SJCRH30 (cell line): ENCODE results near the gene PRRC2B. TPM values are rescaled to one million over a fixed set of nuclear protein-coding genes. Genes with fewer than 3 reads are reported as not detected.

Source experiments
- DNase-seq, 2 experiments: peaks; one replicate each; pipeline ENCODE4 v3.0.0-alpha.2; 2015 to 2020
- H3K27ac ChIP-seq: fragments of 250-450 bp; sonication (Bioruptor Pico); 2 replicates; pipeline ENCODE4 v1.5.1; 2020; ENCODE audit warnings: mild to moderate bottlenecking, moderate library complexity
- H3K27me3 ChIP-seq: fragments of 250-450 bp; sonication (Bioruptor Pico); 2 replicates; pipeline ENCODE4 v1.5.1; 2020; ENCODE audit warnings: mild to moderate bottlenecking, moderate library complexity
- H3K36me3 ChIP-seq: fragments of 250-450 bp; sonication (Bioruptor Pico); 2 replicates; pipeline ENCODE4 v1.5.1; 2020; ENCODE audit warnings: mild to moderate bottlenecking, moderate library complexity
- H3K4me1 ChIP-seq: fragments of 250-450 bp; sonication (Bioruptor Pico); 2 replicates; pipeline ENCODE4 v1.5.1; 2020; ENCODE audit warnings: mild to moderate bottlenecking, moderate library complexity
- H3K4me3 ChIP-seq: fragments of 250-450 bp; sonication (Bioruptor Pico); 2 replicates; pipeline ENCODE4 v1.5.1; 2020; ENCODE audit warnings: mild to moderate bottlenecking, moderate library complexity
- H3K9me3 ChIP-seq: fragments of 250-450 bp; sonication (Bioruptor Pico); replicated peaks from 2 replicates; pipeline ENCODE4 v1.5.1; 2020; ENCODE audit warnings: mild to moderate bottlenecking, moderate library complexity
- total RNA-seq: library from RNA; depleted of rRNA; stranded (reverse); fragments of >200 nt; shearing (Covaris generic); gene quantifications from 2 replicates; pipeline ENCODE4 v1.2.3, GENCODE V29; 2014

Gene PRRC2B
- total RNA-seq, 1 experiment from 2014 or later = 185 TPM

DNA sequence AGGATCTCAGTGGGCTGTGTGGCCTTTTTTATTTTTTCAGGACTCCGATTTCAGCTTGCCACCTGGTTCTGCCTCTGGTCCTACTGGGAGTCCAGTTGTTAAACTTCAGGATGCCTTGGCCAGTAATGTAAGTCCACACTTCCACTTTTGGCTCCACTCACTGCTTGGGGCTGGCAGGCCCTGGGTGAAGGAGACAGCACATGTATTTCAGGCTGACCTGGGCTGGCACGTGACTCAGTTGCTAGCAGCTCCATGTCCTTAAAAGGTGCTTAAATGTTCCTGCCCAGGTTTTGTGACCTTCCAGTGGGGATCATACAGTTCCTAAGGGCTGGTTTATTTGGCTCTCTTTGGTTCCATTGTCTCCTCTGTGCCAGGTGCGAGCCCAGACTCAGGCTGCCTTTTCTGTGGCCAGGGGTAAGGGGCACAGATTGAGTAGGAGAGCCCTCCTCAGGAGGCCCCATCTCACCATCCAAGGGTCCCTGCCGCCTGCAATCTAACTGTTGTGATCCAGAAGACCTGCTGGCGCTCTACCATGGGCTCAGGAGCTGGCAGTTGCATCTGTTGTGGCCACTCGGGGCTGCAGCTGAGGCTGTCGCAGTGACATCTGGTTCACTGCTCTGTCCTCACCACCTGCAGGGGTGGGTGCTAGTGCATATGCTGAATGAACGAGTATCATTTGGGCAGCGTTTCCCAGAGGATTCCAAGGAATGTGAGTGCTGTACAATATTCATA is 89.6 kb downstream of the PRRC2B start:
- H3K27ac ChIP-seq = no peak overlapping the region
- peaks cover 97% of the 10 kb centered on the region for H3K36me3 ChIP-seq
- no peaks in the 10 kb centered on the region for H3K9me3 ChIP-seq
- H3K4me3 ChIP-seq = no peak overlapping the region
- H3K4me1 ChIP-seq = no peaks in the 10 kb centered on the region
- H3K27me3 ChIP-seq = no peaks in the 10 kb centered on the region
- no peak for DNase-seq

DNA sequence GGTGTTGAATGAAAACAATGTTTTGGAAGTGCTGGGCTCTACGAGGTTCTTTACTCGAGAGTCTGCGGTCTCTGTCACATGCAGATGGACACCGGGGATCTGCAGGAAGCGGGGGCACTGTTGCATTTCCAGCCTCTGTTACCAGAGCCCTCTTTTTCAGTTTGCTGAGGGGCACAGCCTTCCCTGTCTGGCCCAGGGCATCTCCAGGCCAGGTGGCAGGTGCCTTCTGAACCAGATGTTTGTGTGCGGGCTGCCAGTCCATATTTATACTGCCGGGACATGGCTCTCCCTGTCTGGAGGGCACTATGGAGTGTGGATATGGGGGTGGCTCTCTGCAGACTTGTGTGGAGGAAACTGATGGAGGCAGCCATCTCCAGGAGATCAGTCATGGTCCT is 90.2 kb downstream of the PRRC2B start:
- H3K4me1 ChIP-seq = no peaks in the 10 kb centered on the region
- no peak overlapping the region for H3K27ac ChIP-seq
- no peaks in the 10 kb centered on the region for H3K9me3 ChIP-seq
- no peak for DNase-seq
- no peak overlapping the region for H3K4me3 ChIP-seq
- peaks cover 97% of the 10 kb centered on the region for H3K36me3 ChIP-seq
- H3K27me3 ChIP-seq = no peaks in the 10 kb centered on the region

DNA sequence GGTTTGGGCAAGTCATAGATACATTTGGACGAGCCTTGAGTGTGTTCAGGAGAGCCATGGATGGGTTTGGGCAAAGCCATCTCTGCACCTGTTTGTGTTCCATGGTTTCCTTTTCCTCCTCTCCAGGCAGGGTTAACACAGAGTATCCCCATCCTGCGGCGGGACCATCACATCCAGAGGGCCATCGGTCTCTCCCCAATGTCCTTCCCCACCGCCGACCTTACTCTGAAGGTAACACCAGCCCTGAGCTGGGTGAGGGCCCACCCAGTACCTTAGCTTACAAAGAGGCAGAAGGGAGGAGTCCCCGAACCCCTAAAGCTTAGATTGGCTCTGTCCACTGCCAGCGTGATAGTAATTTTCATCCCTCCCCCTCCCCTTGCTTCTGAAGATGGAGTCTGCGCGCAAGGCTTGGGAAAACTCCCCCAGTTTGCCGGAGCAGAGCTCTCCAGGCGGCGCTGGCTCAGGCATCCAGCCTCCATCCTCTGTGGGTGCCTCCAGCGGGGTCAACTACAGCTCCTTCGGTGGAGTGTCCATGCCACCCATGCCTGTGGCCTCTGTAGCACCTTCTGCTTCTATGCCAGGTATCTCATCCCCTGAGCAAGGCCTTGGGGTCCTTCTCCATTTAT is 90.8 kb downstream of the PRRC2B start:
- DNase-seq = no peak

DNA sequence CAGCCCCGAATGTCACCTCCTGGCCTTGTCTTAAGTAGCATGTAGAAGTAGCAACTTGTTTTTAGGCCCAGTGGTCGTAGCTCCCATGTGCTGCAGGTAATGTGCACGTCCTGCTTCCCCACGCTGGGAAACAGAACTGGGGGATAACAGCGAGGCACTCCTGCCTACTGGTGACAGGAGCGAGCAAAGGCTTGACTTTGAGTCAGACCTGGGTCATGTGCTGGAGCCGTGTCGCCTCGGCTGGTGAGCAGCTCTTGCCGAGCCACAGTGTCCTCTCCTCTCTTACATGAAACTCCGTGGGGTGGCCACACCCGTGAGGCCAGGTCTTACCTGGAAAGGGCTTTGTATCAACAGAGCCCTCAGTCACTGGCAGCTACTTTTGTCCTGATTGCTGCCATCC is 91.3 kb downstream of the PRRC2B start:
- Histone ChIP-seq H3K9me3 (no peaks in the 10 kb centered on the region), H3K27ac (no peak overlapping the region), H3K36me3 (peaks cover 97% of the 10 kb centered on the region), H3K4me3 (no peak overlapping the region), H3K4me1 (no peaks in the 10 kb centered on the region), H3K27me3 (no peaks in the 10 kb centered on the region)
- DNase-seq = no peak

More for the DNA sequence above, 90.8 kb downstream of the PRRC2B start:
- H3K27ac ChIP-seq = no peak overlapping the region
- peaks cover 97% of the 10 kb centered on the region for H3K36me3 ChIP-seq
- no peaks in the 10 kb centered on the region for H3K4me1 ChIP-seq
- H3K4me3 ChIP-seq = no peak overlapping the region
- H3K27me3 ChIP-seq = no peaks in the 10 kb centered on the region
- H3K9me3 ChIP-seq = no peaks in the 10 kb centered on the region

DNA sequence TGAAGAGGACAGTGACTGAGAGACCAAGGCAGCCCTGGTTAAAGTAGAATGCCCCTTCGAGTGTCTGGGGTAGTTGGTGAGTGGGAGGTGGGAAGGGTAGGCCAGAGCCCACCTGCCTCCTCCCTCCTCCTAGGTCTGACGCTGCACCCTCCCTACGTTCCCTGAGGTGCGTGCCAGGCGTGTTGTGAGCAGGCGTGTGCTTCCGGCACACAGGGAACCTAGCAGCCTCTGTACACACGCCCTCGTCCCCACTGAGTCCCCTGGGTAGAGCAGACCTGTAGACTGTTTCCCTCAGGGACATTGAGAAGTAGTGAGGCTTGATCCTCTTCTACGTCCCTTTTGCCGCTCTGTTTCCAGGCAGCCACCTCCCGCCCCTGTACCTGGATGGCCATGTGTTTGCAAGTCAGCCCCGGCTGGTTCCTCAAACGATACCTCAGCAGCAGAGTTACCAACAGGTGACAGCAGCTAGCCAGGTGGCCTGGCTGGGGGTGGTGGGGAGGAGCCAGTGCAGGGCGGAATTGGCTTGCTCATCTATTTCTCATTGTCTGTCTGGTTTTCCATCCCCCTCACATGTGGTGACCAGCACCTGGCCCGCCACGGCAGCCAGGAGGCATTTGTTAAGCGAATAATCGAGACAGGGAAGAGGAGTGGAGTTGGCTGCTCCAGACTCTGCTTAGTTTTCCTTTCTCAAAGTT is 92.0 kb downstream of the PRRC2B start:
- no peaks in the 10 kb centered on the region for H3K9me3 ChIP-seq
- DNase-seq = no peak
- H3K27ac ChIP-seq = no peak overlapping the region
- peaks cover 97% of the 10 kb centered on the region for H3K36me3 ChIP-seq
- no peaks in the 10 kb centered on the region for H3K4me1 ChIP-seq
- H3K4me3 ChIP-seq = no peak overlapping the region
- H3K27me3 ChIP-seq = no peaks in the 10 kb centered on the region

DNA sequence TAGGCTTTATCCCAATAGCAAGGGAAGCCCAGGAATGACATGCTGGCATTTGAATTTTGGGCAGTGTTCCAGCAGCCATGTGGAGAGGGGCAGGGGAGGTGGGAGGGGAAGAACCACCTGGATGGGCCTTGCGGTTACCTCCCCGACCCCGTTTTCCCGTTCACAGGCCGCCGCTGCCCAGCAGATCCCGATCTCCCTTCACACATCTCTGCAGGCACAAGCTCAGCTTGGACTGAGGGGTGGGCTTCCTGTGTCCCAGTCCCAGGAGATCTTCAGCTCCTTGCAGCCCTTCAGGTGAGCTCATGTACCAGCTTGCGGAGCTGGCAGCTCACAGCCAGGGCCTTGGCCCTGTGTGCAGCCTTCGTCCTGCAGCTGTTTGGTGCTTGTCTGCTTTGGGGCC is 93.1 kb downstream of the PRRC2B start:
- Histone ChIP-seq H3K27ac (no peak overlapping the region), H3K4me1 (no peaks in the 10 kb centered on the region), H3K36me3 (peaks cover 100% of the 10 kb centered on the region), H3K9me3 (no peaks in the 10 kb centered on the region), H3K4me3 (no peak overlapping the region), H3K27me3 (no peaks in the 10 kb centered on the region)
- DNase-seq = no peak

DNA sequence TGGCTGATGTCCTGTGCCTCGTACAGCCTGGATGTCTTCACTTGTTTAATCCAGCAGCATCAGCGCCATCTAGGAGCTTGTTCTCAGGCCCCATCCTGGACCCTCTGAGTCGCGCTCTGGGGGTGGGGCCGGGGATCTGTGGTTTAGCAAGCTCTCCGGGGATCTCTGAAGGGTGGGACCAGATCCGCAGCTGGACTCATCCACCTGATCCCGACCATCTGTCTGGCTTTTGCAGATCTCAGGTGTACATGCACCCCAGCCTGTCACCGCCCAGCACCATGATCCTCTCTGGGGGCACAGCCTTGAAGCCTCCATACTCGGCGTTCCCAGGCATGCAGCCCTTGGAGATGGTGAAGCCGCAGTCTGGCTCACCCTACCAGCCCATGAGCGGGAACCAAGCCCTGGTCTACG is 93.7 kb downstream of the PRRC2B start:
- Histone ChIP-seq H3K4me3 (no peak overlapping the region), H3K36me3 (peaks cover 100% of the 10 kb centered on the region), H3K27me3 (no peaks in the 10 kb centered on the region), H3K4me1 (no peaks in the 10 kb centered on the region), H3K27ac (no peak overlapping the region), H3K9me3 (no peaks in the 10 kb centered on the region)
- DNase-seq = no peak

DNA sequence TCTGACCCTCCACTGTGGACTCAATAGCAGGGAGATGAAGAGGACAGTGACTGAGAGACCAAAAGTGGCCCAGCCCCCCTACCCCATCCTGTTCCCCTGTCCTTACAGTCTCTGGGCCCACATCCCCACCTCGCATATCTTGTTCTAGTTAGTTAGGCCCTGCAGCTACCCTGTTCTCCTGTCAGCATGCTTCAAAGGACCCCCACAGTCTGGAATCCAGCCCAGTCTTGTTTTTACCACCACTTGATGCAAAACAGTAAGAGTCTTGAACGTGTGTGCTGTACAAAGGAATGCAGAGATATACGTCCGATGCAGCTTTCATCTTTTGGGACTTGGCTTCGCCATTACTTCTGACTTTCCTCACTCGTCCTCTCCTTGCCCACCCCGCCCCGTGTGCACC is 96.6 kb downstream of the PRRC2B start:
- no peak overlapping the region for H3K4me3 ChIP-seq
- no peaks in the 10 kb centered on the region for H3K9me3 ChIP-seq
- no peak for DNase-seq
- peaks cover 99% of the 10 kb centered on the region for H3K36me3 ChIP-seq
- H3K4me1 ChIP-seq = no peaks in the 10 kb centered on the region
- no peaks in the 10 kb centered on the region for H3K27me3 ChIP-seq
- no peak overlapping the region for H3K27ac ChIP-seq

DNA sequence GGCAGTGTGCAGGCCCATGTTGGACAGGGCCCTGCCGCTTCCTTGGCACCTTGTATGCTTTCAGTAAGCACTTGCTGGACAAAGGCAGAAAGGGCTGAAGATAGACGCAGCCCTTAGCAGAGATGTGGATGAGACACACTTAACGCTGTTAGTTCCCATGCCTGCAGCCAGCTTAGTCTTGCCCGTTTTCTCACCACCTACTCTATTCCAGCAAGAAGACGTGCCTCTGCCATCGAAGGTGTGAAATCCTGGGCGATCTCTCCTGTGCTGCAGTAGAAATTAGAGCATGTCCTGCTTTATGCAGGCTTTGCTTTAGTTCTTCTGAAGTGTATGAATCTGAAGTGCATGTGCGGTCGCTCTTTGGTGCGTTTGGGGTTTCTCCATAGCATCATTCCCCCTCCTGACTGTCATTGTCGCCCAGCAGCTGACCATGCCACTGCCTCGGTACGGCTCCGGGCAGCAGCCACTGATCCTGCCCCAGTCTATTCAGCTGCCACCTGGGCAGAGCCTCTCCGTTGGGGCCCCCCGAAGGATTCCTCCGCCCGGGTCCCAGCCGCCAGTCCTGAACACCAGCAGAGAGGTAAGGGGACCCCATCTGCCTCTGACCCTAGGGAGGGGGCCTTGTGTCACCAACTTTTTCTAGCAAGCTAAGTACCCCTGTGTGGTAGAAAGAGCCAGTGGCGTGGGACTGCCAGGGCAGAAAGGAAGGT is 97.3 kb downstream of the PRRC2B start:
- Histone ChIP-seq H3K4me1 (no peaks in the 10 kb centered on the region), H3K4me3 (no peak overlapping the region), H3K36me3 (peaks cover 99% of the 10 kb centered on the region), H3K27me3 (no peaks in the 10 kb centered on the region), H3K27ac (no peak overlapping the region), H3K9me3 (no peaks in the 10 kb centered on the region)
- no peak for DNase-seq

DNA sequence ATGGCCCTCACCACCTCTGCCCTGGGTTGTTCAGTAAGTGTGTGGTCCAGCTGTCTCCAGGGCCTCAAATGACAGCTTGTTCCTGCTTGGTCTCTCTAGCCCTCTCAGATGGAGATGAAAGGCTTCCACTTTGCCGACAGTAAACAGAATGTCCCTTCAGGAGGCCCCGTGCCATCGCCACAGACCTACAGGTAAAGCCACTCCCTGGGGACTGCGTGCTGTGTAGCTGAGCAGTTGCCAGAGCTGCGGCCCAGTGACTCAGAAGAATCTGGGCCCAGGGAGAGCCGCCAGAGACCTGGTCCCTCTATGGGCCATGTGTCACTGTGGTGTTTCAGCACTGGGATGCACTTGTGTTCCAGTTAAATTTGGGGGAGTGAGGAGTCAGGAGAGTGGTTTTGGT is 98.2 kb downstream of the PRRC2B start:
- no peaks in the 10 kb centered on the region for H3K4me1 ChIP-seq
- H3K9me3 ChIP-seq = no peaks in the 10 kb centered on the region
- no peaks in the 10 kb centered on the region for H3K27me3 ChIP-seq
- peaks cover 99% of the 10 kb centered on the region for H3K36me3 ChIP-seq
- no peak for DNase-seq
- H3K27ac ChIP-seq = no peak overlapping the region
- H3K4me3 ChIP-seq = no peak overlapping the region

DNA sequence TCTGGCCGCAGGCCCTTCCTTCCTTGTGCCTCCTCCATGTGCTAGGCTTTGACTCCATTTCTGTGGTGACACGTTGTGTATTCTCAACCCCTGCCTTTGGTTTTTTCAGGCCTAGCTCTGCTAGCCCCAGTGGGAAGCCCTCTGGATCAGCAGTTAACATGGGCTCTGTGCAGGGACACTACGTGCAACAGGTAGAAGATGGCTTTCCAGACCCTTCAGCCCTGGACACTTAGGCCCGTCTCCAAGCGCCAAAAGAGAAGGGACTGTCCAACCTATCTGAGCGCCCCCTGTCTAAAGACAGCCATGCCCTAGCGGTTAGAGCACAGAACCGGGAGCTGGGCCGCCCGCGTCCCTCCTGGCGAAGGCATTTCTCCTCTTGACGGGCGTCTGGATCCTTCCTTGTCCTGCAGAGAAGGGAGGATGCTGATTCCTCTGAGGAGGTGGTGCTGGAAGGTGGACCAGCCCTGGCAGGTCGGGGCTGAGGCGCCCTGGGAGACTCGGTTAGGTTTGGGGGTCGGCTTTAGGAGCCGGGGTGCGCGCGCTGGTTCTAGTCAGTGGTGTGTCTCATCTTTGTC is 100.5 kb downstream of the PRRC2B start:
- Histone ChIP-seq H3K4me3 (no peak overlapping the region), H3K27me3 (no peaks in the 10 kb centered on the region), H3K36me3 (peaks cover 97% of the 10 kb centered on the region), H3K9me3 (no peaks in the 10 kb centered on the region), H3K4me1 (no peaks in the 10 kb centered on the region), H3K27ac (no peak overlapping the region)
- DNase-seq = no peak

DNA sequence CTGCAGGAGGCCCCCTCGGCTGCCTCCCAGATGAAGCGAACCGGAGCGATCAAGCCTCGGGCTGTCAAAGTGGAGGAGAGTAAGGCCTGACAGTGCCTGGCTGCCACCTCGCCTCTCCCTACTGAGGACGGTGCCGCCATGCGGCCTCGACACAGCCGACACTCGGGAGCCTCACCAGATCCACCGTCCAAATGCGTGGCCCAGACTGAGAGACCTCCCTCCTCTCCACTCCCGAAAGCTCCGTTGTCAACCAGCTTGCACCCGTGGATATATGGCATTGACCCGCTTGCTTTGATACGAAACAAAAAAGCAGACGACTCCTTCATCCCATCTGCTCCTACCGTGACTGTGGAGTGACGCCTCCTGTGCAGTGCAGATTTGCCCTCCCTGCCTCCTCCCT is 101.9 kb downstream of the PRRC2B start:
- peaks cover 97% of the 10 kb centered on the region for H3K36me3 ChIP-seq

DNA sequence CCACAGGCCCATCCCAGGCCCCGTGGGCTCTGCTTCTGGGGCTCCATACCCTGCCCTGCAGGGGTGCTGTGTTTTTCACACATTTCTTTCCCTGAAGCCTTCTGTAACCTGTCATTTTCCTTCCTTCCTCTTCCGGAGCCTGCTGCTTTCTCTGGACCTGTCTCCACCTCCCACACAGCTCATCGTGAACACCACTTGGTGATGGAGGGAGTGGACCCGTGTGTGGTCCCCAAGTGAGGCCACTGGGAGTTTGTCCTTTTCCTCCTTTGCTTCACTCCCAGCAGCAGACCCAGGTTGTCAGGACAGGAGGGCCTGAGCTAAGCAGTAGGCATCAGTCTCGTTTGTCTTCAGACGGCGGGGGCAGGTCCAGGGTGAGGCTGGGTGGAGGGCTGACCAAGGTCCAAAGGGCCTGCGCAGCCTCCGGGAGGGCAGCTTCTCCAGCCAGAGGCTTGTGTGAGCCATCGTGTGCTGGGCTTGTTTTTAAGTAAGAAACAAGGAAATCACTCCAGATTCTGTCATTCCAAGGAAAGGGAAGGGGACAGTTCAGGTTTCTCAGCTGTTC is 103.0 kb downstream of the PRRC2B start:
- Histone ChIP-seq H3K27me3 (no peaks in the 10 kb centered on the region), H3K27ac (no peak overlapping the region), H3K36me3 (peaks cover 91% of the 10 kb centered on the region), H3K9me3 (no peaks in the 10 kb centered on the region), H3K4me1 (no peaks in the 10 kb centered on the region), H3K4me3 (no peak overlapping the region)
- DNase-seq = no peak

More for the DNA sequence above, 101.9 kb downstream of the PRRC2B start:
- DNase-seq = no peak
- Histone ChIP-seq H3K4me1 (no peaks in the 10 kb centered on the region), H3K4me3 (no peak overlapping the region), H3K9me3 (no peaks in the 10 kb centered on the region), H3K27me3 (no peaks in the 10 kb centered on the region), H3K27ac (no peak overlapping the region)

DNA sequence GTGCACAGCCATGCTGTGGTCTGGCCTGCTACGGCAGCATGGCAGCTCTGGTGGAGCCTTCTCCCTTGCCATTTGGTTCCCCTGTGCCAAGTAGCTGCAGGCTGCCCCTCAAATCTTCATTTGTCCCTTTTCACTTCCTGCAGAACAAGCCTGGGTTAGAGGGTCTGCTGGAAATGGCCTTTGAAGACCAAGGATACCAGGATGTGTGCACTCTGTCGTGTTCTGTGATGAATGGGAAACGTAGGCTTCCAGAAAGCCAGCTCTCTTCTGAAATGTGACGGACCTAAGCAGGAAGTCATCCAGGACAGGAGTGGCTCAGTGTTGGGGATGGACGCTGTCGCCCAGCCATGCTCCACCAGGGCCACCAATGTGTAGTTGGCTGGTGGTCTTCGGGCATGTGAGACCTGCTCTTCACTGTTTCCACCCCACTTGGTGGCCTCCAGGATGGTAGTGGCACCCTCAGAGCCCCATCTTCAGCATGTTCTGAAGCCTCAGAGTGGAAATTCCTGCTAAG is 105.4 kb downstream of the PRRC2B start:
- no peaks in the 10 kb centered on the region for H3K27me3 ChIP-seq
- no peak overlapping the region for H3K4me3 ChIP-seq
- no peak overlapping the region for H3K27ac ChIP-seq
- no peak for DNase-seq
- H3K4me1 ChIP-seq = peaks cover 6% of the 10 kb centered on the region; the same call in 1 of the 2 replicates
- H3K36me3 ChIP-seq = peaks cover 68% of the 10 kb centered on the region
- H3K9me3 ChIP-seq = no peaks in the 10 kb centered on the region
